ENCODE measurements around the gene FBXL20. TPM values are rescaled to one million over a fixed set of nuclear protein-coding genes. Genes with fewer than 3 reads are reported as not detected.
A peak's percentile ranks its signal among the peaks of the same experiment; 100 is the strongest.

FBXL20 gene
- total RNA-seq, 1 donor from 2014 or later, result 23.9 TPM

- TF ChIP-seq CTCF (IDR thresholded peaks at IDR 0.05), result no peak
- H3K9me3 ChIP-seq, result no peaks in the 10 kb centered on the region
- H3K27me3 ChIP-seq, result peaks cover 83% of the 10 kb centered on the region
- DNase-seq (no peak), ATAC-seq (no peak)
- H3K4me1 ChIP-seq, result peaks cover 16% of the 10 kb centered on the region
- H3K36me3 ChIP-seq, result no peaks in the 10 kb centered on the region
- intact Hi-C loops (cut with DNase I), result no loop called here
- H3K27ac ChIP-seq, result no peak overlapping the region
- no peak overlapping the region for H3K4me3 ChIP-seq
These were observed 174.0 kb downstream of the FBXL20 start for GRCh38 chr17:39227364-39227919.

GRCh38 chr17:39225959-39226683 lies 175.3 kb downstream of the FBXL20 start:
- no peaks in the 10 kb centered on the region for H3K36me3 ChIP-seq
- TF ChIP-seq CTCF (IDR thresholded peaks at IDR 0.05), result no peak
- no peaks in the 10 kb centered on the region for H3K9me3 ChIP-seq
- peak overlapping the region; percentile 34 for H3K4me3 ChIP-seq
- H3K27ac ChIP-seq, result no peak overlapping the region
- peaks cover 16% of the 10 kb centered on the region for H3K4me1 ChIP-seq
- intact Hi-C loops (cut with DNase I), result no loop called here
- no peak for DNase-seq
- ATAC-seq, result peak; percentile 16
- peaks cover 69% of the 10 kb centered on the region for H3K27me3 ChIP-seq

DNA sequence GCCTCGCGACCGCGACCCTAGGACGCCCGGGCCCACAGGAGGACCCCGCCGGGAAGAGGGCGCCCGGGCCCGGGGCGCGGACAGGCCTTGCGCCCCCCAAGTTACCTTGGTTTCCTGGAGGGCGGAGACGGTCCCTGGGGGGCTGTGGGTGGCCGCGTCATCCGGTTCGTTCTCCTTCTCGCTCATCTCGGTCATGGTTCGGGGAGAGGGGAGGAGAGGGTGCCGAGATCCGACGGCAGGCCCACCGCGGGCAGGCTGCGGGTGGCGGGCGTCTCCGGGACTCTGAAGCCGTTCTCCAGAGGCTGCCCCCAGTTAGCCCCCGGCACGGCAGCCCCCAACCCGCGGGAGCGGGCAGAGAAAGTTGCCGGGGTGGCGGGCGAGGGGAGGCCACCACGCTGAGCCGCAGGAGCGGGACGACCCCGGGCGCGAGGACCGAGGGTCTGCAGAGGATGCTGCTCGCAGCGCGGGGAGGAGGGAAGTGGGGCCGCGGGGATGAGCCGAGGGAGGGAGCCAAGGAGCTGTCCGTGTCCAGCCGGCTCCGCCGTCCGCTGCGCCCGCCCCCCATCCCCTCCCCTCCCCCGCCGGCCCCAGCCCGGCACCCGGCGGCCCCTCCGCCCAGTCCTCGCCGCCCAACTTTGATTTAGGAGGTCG lies 176.0 kb downstream of the FBXL20 start, which contains the start of gene STAC2:
STAC2 (minus strand) TSS at position 638 of the 651 bp plus-strand sequence; CDS start at position 195, 443 bp downstream.
- Histone ChIP-seq H3K4me1 (peaks cover 16% of the 10 kb centered on the region), H3K36me3 (no peaks in the 10 kb centered on the region), H3K9me3 (no peaks in the 10 kb centered on the region), H3K27ac (no peak within 1 kb of the TSS), H3K4me3 (peak within 1 kb of the TSS; percentile 34), H3K27me3 (peaks cover 64% of the 10 kb centered on the region)
- DNase-seq, result no peak
- intact Hi-C loops (cut with DNase I), result no loop called here
- TF ChIP-seq CTCF (IDR thresholded peaks at IDR 0.05), result no peak
- ATAC-seq, result no peak

- no peaks in the 10 kb centered on the region for H3K9me3 ChIP-seq
- H3K27ac ChIP-seq, result no peak overlapping the region
- peak; percentile 15 for ATAC-seq
- intact Hi-C loops (cut with DNase I), result no loop called here
- peaks cover 16% of the 10 kb centered on the region for H3K4me1 ChIP-seq
- no peaks in the 10 kb centered on the region for H3K36me3 ChIP-seq
- H3K4me3 ChIP-seq, result peak overlapping the region; percentile 34
- no peak for DNase-seq
- TF ChIP-seq CTCF (IDR thresholded peaks at IDR 0.05), result no peak
- H3K27me3 ChIP-seq, result peaks cover 59% of the 10 kb centered on the region
These were observed 176.6 kb downstream of the FBXL20 start for GRCh38 chr17:39224778-39225307.

GRCh38 chr17:39223907-39224777 lies 177.3 kb downstream of the FBXL20 start:
- H3K27me3 ChIP-seq, result peaks cover 56% of the 10 kb centered on the region
- no peak for TF ChIP-seq CTCF (IDR thresholded peaks at IDR 0.05)
- ATAC-seq (no peak), DNase-seq (no peak)
- H3K4me3 ChIP-seq, result no peak overlapping the region
- H3K4me1 ChIP-seq, result peaks cover 16% of the 10 kb centered on the region
- intact Hi-C loops (cut with DNase I), result no loop called here
- H3K36me3 ChIP-seq, result no peaks in the 10 kb centered on the region
- H3K9me3 ChIP-seq, result no peaks in the 10 kb centered on the region
- H3K27ac ChIP-seq, result no peak overlapping the region
